ENCODE measurements around the gene TMEM26. TPM values are rescaled to one million over a fixed set of nuclear protein-coding genes. Genes with fewer than 3 reads are reported as not detected.

TMEM26 gene
- total RNA-seq, 3 donors from 2014 or later = 0.75 to 1.2 (median 0.95) TPM

GRCh38 chr10:61406736-61407135, 46.4 kb downstream of the TMEM26 start:
- ATAC-seq (no peak), DNase-seq (no peak)
- Histone ChIP-seq H3K9me3 (no peaks in the 10 kb centered on the region), H3K4me1 (ENCODE audit: low read depth) (no peaks in the 10 kb centered on the region), H3K36me3 (ENCODE audit: low read depth) (no peaks in the 10 kb centered on the region), H3K4me3 (no peak overlapping the region)
- TF ChIP-seq CTCF (IDR thresholded peaks at IDR 0.05) = no peak
- intact Hi-C loops (cut with DNase I, micrococcal nuclease) = no loop called here

- DNase-seq = no peak
- ATAC-seq = no peak
- no peak overlapping the region for H3K4me3 ChIP-seq
- H3K36me3 ChIP-seq (ENCODE audit: low read depth) = no peaks in the 10 kb centered on the region
- no peaks in the 10 kb centered on the region for H3K9me3 ChIP-seq
- intact Hi-C loops (cut with DNase I, micrococcal nuclease) = no loop called here
- no peaks in the 10 kb centered on the region for H3K4me1 ChIP-seq (ENCODE audit: low read depth)
- TF ChIP-seq CTCF (IDR thresholded peaks at IDR 0.05) = no peak
Measured at GRCh38 chr10:61406242-61406641, 46.9 kb downstream of the TMEM26 start.

- DNase-seq (no peak), ATAC-seq (no peak)
- intact Hi-C loops (cut with DNase I, micrococcal nuclease) = no loop called here
- Histone ChIP-seq H3K4me1 (ENCODE audit: low read depth) (no peaks in the 10 kb centered on the region), H3K9me3 (no peaks in the 10 kb centered on the region), H3K4me3 (no peak overlapping the region), H3K36me3 (ENCODE audit: low read depth) (no peaks in the 10 kb centered on the region)
- TF ChIP-seq CTCF (IDR thresholded peaks at IDR 0.05) = no peak
Measured at GRCh38 chr10:61404751-61405150, 48.4 kb downstream of the TMEM26 start.

- H3K36me3 ChIP-seq (ENCODE audit: low read depth) = no peaks in the 10 kb centered on the region
- no peaks in the 10 kb centered on the region for H3K4me1 ChIP-seq (ENCODE audit: low read depth)
- ATAC-seq (no peak), DNase-seq (no peak)
- no peak overlapping the region for H3K4me3 ChIP-seq
- no peaks in the 10 kb centered on the region for H3K9me3 ChIP-seq
- intact Hi-C loops (cut with DNase I, micrococcal nuclease) = no loop called here
- no peak for TF ChIP-seq CTCF (IDR thresholded peaks at IDR 0.05)
Measured at GRCh38 chr10:61400524-61400923, 52.7 kb downstream of the TMEM26 start.

GRCh38 chr10:61399406-61399805, 53.8 kb downstream of the TMEM26 start:
- Histone ChIP-seq H3K36me3 (ENCODE audit: low read depth) (no peaks in the 10 kb centered on the region), H3K4me3 (no peak overlapping the region), H3K9me3 (no peaks in the 10 kb centered on the region), H3K4me1 (ENCODE audit: low read depth) (no peaks in the 10 kb centered on the region)
- intact Hi-C loops (cut with DNase I, micrococcal nuclease) = no loop called here
- no peak for ATAC-seq
- no peak for DNase-seq
- TF ChIP-seq CTCF (IDR thresholded peaks at IDR 0.05) = no peak

Measured in mucosa of descending colon (tissue), 3 donors.